GM18511 (cell line): ENCODE data around the gene SORCS3.
A peak's percentile ranks its signal among the peaks of the same experiment; 100 is the strongest.

Experiments
- ATAC-seq: cut with Tn5 transposase; IDR thresholded peaks from one replicate; pipeline ENCODE4 v1.9.1; 2021; ENCODE audit warnings: mild to moderate bottlenecking, moderate library complexity; ENCODE audit not compliant: unreplicated experiment

SORCS3 gene

GRCh38 chr10:104641187-104641936, at the start of gene SORCS3:
SORCS3 (plus strand) TSS chr10:104641290.
- ATAC-seq = no peak

GRCh38 chr10:104591441-104591840, 49.6 kb upstream of the SORCS3 start:
- ATAC-seq = no peak

DNA sequence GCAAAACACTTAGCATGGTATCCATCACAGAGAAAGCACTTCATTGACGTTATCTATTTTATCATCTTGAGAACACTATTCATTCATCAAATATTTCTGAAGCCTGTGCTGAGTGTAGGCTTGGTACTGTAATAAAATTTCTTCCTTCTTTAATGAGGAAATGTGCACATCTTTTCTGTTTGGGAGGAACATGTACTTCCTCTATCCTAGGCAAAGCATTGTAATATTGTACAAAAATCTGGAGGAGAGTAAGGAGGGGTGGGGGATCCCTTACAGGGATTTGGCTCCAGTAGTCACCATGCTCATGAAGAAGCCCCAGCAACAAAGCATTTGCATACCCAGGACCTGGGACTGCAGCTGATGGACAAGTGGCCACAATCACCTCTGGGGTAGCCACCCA, 39.9 kb upstream of the SORCS3 start:
- no peak for ATAC-seq

- no peak for ATAC-seq
Observed at GRCh38 chr10:104608091-104608828, 32.8 kb upstream of the SORCS3 start.

GRCh38 chr10:104612571-104613205, 28.4 kb upstream of the SORCS3 start:
- ATAC-seq = no peak

- no peak for ATAC-seq
Observed at GRCh38 chr10:104613406-104613805, 27.7 kb upstream of the SORCS3 start.

DNA sequence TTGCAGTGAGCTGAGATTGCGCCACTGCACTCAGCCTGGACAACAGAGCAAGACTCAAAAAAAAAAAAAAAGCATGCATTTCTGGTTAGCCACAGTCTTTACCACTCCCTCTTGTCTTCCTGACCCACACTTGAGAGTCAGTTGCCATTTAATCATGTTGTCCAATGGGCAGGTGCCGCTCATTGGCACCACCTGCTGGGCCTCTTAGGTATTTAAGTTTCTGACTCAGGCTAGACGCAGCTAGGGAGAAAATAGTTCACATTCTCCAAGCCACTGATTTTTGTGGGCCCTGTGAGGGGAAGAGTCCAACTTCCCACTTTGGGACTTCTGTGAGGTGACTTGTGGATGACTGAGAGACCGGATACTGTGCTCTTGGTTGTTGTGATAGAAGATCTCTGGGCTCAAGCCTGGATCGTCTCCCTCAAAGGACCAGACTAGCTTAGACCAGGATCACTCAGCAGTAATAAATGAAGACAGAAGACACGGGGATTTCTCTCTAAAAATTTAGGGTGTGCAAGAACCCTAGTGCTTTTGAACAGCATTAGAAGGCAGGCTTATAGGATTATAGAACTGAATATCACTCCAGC, 26.8 kb upstream of the SORCS3 start:
- ATAC-seq = peak; percentile 72

DNA sequence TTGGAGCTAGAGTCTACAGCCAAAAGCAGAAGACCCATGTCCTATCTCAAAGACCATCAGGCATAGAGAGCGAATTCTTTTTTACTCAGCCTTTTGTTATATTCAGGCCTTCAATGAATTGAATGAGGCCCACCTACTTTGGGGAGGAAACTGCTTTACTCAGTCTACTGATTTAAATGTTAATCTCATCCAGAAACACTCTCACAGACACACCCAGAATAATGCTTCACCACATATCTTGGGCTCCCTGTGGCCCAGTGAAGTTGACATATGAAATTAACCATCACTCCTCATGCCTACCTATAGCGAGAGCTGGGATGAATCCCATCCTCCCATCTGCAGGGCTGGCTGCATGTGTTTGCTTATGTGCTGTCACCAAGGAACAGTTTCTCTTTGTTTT, 26.0 kb upstream of the SORCS3 start:
- ATAC-seq = no peak

GRCh38 chr10:104617831-104618230, 23.3 kb upstream of the SORCS3 start:
- ATAC-seq = no peak

- no peak for ATAC-seq
Observed at GRCh38 chr10:104622175-104622574, 18.9 kb upstream of the SORCS3 start.

- ATAC-seq = no peak
Observed at GRCh38 chr10:104622598-104623209, 18.4 kb upstream of the SORCS3 start.

GRCh38 chr10:104630731-104631130, 10.4 kb upstream of the SORCS3 start:
- ATAC-seq = no peak

GRCh38 chr10:104631946-104632345, 9.1 kb upstream of the SORCS3 start:
- no peak for ATAC-seq

DNA sequence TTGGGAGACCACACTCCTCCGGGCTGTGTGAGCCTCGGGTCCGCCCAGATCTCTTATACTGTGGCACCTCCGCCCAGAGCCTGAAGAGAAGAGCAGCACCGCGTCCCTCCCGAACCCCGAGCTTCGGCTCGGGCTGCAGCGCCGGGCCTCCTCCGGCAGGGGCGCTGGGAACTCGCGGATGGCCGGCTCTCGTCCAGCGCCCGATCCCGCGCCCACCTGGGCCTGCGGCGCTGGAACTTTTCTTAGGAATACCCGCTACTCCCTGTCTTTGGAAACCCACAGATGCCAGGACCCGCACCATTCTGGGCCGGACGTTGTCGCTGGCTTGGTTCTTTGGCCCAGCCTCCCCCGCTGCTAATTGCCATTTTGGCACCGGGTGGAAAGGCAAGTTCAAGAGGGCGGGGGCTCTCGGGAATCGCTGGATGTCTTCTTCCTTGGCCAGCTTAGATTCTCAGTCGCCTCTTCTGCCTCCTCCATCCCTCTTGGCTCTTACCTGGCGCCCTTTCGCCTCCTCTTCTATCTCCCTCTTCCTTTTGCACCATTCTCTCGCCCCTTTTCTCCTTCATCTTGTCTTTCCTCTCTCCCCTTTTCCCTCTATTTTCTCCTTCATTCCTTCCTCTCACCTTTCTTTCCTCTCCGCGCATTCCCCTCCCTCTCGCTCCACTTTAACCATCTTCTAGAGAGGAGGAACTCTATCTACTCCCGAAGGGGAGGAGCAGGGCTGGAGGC, 2.1 kb upstream of the SORCS3 start:
- peak; percentile 49 for ATAC-seq

- no peak for ATAC-seq
Observed at GRCh38 chr10:104639590-104640338, 1.3 kb upstream of the SORCS3 start.

GRCh38 chr10:104640339-104641186, 527 bp upstream of the SORCS3 start:
- ATAC-seq = no peak

DNA sequence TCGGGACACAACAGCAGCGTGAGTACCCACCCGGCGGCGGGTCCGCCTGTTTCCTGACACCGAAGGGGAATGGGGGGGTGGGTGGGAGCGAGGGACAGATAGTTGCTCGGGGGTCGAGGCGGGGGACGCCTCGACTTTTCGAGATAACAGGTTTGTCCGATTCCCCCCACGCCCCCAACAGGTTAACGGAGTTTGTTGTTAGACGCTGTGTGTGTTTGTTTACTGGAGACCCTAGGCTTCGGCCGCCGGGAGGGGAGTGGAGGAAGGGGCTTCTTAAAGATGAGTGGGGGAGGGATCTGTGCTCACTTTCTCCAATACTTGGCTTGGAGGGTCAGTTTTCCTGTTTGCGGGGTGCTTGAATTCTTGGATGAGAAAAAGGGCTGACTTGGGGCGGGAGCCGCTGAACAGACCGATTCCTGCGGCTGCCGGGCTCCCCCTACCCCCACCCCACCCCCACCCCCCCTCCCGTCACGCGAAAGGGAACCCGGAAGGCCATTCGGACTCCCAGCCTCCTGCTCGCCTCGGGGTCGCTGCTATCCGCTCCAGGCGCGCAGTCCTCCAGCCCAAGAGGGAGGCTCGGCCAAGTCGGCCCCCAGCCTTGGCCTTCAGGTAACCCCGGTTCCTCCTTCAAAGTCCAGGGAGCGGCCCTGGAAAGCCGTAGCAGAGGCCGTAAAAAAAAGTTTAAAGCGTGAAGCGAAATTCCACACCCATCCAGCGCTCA, 1.0 kb downstream of the SORCS3 start:
- no peak for ATAC-seq

DNA sequence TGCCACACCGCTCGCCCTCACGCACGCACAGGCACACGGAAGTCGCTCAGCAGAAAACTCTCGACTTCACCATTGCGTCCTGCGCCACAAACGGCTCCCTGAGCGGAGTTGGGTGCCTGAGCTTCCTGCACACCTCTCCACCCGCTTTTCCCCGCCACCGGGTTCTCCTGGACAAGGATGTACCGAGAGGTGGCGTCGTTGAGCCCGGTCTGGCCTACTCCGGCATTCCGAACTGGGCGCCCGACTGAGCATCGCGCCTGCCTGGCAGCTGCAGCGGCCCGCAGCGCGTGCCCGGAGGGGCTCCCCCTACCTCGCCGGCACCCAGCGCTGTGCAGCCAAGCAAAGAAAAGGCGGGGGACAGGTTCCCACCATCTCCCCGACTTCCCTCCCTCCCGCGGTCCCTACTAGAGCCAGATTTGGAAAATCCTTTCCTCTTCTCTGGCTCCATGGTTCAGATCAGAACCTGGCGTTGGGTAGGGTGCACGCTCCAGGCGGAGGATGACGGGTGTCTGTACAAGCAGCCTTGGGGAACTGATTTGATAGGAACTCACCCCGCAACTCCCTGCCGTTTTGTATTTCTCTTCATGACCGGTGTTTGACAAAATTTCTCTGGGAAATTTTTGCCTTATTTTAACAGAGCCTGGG, 1.7 kb downstream of the SORCS3 start:
- no peak for ATAC-seq
